Neuron (in vitro differentiated cells): ENCODE results near the gene MPRIP.

Experiments
- H2AFZ ChIP-seq: one replicate; pipeline ENCODE4 v1.6.1; 2013; ENCODE audit warnings: low read depth, mild to moderate bottlenecking, inconsistent platforms, low read length, moderate library complexity
- H3K27me3 ChIP-seq: one replicate; pipeline ENCODE4 v1.6.1; 2013; ENCODE audit warnings: low read length; ENCODE audit not compliant: insufficient read depth
- H3K36me3 ChIP-seq: one replicate; pipeline ENCODE4 v1.6.1; 2013; ENCODE audit warnings: low read length; ENCODE audit not compliant: insufficient read depth
- H3K4me1 ChIP-seq: one replicate; pipeline ENCODE4 v1.6.1; 2013; ENCODE audit warnings: low read length; ENCODE audit not compliant: insufficient read depth
- H3K4me3 ChIP-seq: 2 replicates; pipeline ENCODE4 v1.5.1; 2013; ENCODE audit warnings: mild to moderate bottlenecking, low read length, moderate library complexity
- H3K9me3 ChIP-seq: one replicate; pipeline ENCODE4 v1.6.1; 2013; ENCODE audit warnings: low read length

MPRIP gene

DNA sequence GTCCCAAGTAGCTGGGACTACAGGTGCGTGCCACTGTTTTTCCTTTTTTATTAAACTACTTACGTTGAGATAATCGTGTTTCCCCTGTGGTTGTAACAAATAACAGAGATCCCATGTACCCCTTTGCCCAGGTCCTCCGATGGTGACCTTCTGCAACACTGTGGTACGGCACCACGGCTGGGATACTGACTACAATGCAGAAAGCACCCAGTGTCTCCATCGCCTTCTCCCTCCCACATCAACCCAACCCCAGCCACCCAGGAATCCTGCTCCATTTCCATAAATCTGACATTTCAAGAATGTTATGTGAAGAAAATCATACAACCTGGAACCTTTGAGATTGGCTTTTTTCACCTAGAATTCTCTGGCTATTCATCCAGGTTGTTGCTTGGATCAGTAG, 22.1 kb downstream of the MPRIP start:
- Histone ChIP-seq H3K27me3 (no peaks in the 10 kb centered on the region), H3K36me3 (peaks cover 5% of the 10 kb centered on the region), H3K9me3 (no peaks in the 10 kb centered on the region), H3K4me1 (no peaks in the 10 kb centered on the region), H2AFZ (no peak overlapping the region), H3K4me3 (no peak overlapping the region)

DNA sequence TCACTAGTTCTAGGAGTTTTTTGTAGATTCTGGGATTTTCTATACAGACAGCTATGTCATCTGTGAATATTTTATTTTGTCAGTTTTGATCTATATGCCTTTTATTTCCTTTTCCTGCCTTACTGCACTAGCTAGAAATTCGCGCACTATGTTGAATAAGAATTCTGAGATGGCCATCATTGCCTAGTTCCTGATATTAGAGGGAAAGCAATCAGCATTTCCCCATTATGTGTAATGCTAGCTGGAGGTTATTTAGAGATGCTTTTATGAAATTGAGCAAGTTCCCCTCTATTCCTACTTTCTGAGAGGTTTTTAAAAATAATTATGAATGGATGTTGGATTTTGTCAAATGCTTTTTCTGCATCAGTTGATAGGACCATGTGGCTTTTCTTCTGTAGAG, 23.8 kb downstream of the MPRIP start:
- Histone ChIP-seq H3K4me3 (no peak overlapping the region), H3K36me3 (peaks cover 3% of the 10 kb centered on the region), H3K9me3 (peaks cover 5% of the 10 kb centered on the region), H3K27me3 (no peaks in the 10 kb centered on the region), H2AFZ (no peak overlapping the region), H3K4me1 (no peaks in the 10 kb centered on the region)

DNA sequence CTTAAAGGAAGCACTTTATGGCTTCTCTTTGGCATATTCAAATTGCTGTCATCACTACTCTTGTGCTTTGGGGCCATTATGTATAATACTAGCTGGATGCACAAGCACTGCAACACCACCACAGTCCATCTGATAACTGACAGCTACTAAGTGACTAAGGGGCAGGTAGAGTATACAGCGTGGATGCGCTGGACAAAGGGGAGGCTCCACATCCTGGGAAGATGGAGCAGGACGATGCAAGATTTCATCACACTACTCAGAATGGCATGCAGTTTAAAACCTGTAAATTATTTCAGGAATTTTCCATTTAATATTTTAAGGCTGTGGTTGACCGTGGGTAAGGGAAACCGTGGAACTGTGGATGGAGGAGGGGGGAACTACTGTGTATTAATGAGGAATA, 25.0 kb downstream of the MPRIP start:
- Histone ChIP-seq H3K27me3 (no peaks in the 10 kb centered on the region), H3K4me3 (no peak overlapping the region), H2AFZ (no peak overlapping the region), H3K4me1 (no peaks in the 10 kb centered on the region), H3K9me3 (peaks cover 5% of the 10 kb centered on the region), H3K36me3 (peaks cover 5% of the 10 kb centered on the region)

DNA sequence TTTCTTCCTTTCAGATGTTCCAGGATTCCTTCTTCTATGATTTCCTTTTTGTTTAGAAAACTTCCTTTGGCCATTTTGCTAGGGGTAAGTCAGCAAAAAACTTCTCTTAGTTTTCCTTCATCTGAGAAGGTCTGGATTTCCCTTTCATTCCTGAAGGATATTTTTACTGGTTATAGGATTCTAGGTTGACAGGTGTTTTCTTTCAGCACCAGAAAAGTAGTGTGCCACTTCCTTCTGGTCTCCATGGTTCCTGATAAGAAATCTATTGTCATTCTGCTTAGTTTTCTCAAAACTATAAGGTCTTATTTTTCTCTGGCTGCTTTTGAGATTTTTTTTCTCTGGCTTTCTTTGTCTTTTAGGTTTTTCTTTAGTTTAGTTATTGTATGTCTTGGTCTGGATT, 27.6 kb downstream of the MPRIP start:
- H3K27me3 ChIP-seq: no peaks in the 10 kb centered on the region
- peaks cover 5% of the 10 kb centered on the region for H3K9me3 ChIP-seq
- peaks cover 8% of the 10 kb centered on the region for H3K36me3 ChIP-seq
- H3K4me1 ChIP-seq: no peaks in the 10 kb centered on the region
- H2AFZ ChIP-seq: no peak overlapping the region
- H3K4me3 ChIP-seq: no peak overlapping the region

DNA sequence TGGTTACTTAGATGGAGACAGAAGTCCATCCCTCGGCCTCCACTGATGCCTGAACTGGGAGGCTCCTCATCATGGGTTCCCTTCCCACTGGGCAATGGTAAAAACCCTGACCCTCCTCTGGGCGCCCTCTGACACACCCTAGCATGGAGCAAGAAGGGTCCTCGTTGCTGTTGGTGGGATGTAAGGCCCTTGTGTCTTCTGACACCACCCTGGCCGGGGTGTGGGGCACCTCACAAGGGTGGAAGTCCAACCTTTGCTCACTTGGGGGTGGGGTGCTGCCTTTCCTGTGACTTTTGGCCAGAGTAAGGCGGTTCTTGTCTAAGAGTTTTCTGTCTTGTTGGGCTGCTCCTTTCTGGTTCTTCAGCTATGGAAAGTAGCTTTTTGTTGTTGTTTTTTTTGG, 28.7 kb downstream of the MPRIP start:
- no peak overlapping the region for H3K4me3 ChIP-seq
- peaks cover 8% of the 10 kb centered on the region for H3K36me3 ChIP-seq
- H3K4me1 ChIP-seq: peaks cover 4% of the 10 kb centered on the region
- H3K9me3 ChIP-seq: peaks cover 5% of the 10 kb centered on the region
- H2AFZ ChIP-seq: no peak overlapping the region
- H3K27me3 ChIP-seq: no peaks in the 10 kb centered on the region

DNA sequence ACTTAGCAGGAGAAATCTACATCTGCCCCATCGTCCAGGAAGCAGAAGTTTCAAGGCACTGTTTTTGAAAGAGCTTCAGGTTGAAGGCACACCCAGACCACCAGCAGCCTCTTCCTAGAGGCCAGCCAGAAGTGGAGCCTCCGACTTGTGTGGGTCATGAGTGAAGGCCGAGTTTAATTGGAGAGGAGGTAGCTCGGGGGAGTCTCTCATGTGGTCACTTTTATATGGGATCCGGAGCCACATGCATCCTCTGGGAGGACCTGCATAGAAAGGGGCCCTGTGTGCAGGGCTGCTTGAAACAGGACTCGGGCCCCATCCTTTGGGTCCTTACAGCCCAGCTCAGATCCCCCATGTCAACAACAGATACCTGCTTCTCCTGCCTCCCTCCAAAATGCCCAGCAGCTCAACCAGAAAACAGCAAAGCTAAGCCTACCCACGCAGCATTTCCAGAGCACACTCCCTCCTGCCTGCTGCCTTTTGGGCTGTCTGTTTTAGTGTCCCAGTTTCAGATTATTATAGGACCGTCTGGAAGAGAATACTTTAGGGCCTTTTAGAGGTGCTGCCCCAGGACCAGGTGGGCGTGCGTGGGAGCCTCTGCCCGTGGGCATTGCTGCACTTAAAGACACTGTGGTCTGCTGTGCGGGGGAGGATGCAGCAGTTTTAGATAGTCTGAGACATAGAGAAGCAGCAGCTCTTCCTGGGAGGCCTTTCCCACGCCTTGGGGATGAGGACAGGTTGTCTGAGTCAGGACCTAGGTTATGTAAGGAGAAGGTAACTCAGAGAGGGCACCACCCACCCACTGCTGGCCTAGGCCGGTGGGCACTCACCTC, 29.5 kb downstream of the MPRIP start:
- Histone ChIP-seq H3K4me1 (peaks cover 4% of the 10 kb centered on the region), H3K9me3 (peaks cover 5% of the 10 kb centered on the region), H3K27me3 (no peaks in the 10 kb centered on the region), H3K36me3 (peaks cover 11% of the 10 kb centered on the region), H2AFZ (no peak overlapping the region), H3K4me3 (no peak overlapping the region)

DNA sequence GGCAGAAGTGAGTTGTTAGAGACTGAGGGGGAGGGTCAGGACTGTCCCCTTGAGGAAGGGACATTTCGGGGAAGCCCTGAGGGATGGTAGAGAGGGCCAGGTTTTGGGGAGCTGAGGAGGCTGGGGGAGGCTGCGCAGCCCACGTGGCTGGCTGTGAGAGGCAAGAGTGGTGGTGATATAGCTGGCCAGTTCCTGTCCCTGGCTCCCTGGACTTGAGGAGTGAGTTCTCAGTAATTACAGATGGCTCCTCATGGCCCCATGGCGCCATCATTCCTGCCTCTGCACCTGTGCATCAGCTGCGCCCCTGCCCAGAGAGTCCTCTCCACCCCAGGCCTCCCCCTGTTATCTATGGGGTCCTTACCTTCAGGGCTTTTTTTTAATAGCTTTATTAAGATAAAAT, 30.3 kb downstream of the MPRIP start:
- H3K4me3 ChIP-seq: no peak overlapping the region
- no peak overlapping the region for H2AFZ ChIP-seq
- peaks cover 17% of the 10 kb centered on the region for H3K36me3 ChIP-seq
- peaks cover 4% of the 10 kb centered on the region for H3K4me1 ChIP-seq
- no peaks in the 10 kb centered on the region for H3K27me3 ChIP-seq
- H3K9me3 ChIP-seq: peaks cover 5% of the 10 kb centered on the region

DNA sequence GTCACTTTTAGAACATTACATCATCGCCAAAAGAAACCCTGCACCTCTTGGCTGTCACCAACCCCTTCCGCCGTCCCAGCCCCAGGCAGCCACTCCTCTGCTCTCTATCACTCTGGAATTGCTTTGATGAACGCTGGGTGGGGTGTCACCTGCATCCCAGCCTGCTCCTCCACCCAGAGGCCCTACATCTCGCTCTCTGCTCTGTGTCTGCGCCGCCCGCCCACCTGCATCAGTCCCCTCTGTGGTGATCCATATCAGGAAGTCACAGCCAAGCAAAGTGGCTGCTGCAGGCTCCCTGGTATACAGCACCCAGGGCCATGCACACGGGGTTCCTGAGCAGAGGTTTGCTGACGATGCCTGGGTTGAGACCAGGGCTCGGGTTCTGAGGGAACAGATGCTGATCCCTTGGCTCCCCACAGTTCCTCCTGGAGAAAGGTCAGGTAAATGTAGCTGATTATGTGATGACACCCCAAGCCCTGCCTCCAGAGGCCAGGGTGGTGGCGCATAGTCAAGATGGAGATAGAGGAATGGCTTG, 30.8 kb downstream of the MPRIP start:
- Histone ChIP-seq H3K4me1 (peaks cover 4% of the 10 kb centered on the region), H3K4me3 (no peak overlapping the region), H2AFZ (no peak overlapping the region), H3K9me3 (peaks cover 5% of the 10 kb centered on the region), H3K36me3 (peaks cover 22% of the 10 kb centered on the region), H3K27me3 (no peaks in the 10 kb centered on the region)

DNA sequence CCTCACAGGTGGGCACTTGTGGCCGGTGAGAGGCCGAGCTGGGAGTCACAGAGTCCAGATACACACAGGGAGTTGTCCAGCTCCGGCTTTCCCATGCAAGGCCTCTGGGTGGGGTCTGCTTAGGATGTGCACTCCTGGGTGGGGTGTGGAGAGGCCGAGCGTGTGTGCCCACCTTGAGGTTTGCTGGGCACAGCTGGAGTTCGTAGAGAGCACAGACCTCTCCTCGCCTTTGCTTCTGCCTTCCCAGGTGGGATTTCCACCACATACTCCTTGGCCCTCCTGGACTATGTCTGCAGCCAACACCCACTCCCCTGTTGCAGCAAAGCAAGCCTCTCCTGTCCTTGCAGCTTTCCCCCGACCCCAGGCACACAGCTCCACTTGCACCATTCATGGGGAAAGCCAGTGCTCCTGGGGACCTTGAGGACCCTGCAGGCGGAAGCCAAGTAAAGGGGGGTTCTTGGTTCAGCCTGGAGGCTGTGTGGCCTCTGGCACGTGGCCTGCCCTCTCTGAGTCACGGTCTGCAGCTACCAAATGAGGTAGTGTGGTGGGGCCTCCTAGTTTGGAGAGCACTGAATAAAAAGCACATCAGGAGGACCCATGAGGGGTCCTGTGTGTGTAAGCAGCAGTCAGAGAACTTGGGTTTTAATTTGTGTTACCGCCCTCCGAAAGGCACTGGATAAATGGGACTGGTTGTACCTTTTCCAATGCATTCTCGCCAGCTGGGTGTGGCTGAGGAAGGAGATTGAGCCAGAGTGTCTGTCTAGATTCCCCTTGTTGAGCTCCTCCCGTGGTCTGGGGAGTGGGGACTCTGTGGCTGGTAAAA, 31.5 kb downstream of the MPRIP start:
- no peaks in the 10 kb centered on the region for H3K27me3 ChIP-seq
- H3K4me3 ChIP-seq: no peak overlapping the region
- peaks cover 29% of the 10 kb centered on the region for H3K36me3 ChIP-seq
- no peak overlapping the region for H2AFZ ChIP-seq
- H3K4me1 ChIP-seq: peaks cover 4% of the 10 kb centered on the region
- peaks cover 5% of the 10 kb centered on the region for H3K9me3 ChIP-seq

DNA sequence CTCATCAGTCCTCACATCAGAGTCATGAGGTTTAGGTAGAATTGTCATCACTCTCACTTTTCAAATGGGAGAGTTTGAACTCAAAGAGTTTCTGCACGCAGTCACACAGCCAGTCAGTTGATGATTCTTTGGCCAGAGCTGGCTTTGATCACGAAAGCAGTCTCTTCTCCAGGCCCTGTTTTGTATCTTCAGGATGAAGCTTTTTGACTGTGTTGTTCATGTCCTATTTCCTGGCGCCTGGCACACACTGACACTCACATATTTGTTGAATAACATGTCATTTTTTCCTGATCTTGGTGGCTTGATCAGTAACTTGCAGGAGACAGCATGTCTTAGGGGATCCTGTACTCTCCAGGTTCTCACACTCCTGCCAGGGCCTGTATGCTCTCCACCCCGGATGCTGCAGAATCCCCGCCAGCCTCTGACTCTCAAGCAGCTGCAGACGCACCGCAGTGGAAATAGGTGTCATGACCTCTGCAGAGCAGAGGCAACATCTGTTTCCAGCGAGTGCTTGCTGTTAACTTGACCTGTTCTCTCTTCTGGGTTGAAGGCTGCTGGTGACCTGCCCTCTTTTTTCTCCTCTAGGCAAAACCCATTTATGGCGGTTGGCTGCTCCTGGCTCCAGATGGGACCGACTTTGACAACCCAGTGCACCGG, 33.0 kb downstream of the MPRIP start:
- H3K36me3 ChIP-seq: peaks cover 29% of the 10 kb centered on the region
- peaks cover 3% of the 10 kb centered on the region for H3K9me3 ChIP-seq
- H2AFZ ChIP-seq: no peak overlapping the region
- no peaks in the 10 kb centered on the region for H3K27me3 ChIP-seq
- no peak overlapping the region for H3K4me3 ChIP-seq
- H3K4me1 ChIP-seq: peaks cover 4% of the 10 kb centered on the region

DNA sequence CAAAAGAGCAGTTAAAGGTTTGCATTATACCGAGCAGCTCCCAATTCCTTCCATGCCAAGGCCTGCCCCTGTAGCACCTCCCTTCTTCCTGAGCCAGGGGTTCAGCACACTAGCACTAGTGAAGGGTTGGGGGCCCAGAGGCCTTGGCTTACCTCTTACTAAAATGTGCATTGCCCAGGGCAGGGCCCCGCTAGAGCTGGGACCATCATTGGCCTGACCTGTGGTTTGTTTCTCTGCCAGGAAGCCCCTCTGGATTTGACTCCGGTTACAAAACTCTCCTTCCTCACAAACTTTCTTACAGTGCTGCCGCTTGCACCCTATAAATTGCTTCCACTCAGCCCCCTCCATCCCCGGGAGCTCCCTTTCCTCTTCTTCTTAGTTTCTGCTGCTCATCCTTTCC, 33.8 kb downstream of the MPRIP start:
- H3K9me3 ChIP-seq: no peaks in the 10 kb centered on the region
- no peaks in the 10 kb centered on the region for H3K27me3 ChIP-seq
- no peak overlapping the region for H3K4me3 ChIP-seq
- H3K36me3 ChIP-seq: peaks cover 34% of the 10 kb centered on the region
- H3K4me1 ChIP-seq: peaks cover 4% of the 10 kb centered on the region
- no peak overlapping the region for H2AFZ ChIP-seq

DNA sequence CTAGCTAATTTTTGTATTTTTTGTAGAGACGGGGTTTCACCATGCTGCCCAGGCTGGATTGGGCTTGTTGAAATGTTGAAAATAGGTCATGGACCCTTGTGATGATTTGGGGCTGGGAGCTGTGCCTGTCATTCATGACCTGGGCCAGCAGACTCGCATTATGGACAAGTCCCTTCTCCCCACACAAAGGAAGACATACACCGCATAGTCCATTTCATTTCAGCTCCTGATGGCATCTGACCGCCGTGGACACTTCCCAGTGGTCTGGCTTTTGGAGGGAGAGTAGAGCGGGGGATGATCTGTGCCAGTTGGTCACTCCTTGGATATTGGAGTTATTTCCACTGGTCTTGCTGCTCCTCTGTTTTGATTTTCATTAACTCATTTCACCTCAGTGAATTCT, 34.8 kb downstream of the MPRIP start:
- H3K9me3 ChIP-seq: no peaks in the 10 kb centered on the region
- H2AFZ ChIP-seq: no peak overlapping the region
- H3K4me3 ChIP-seq: no peak overlapping the region
- H3K4me1 ChIP-seq: peaks cover 4% of the 10 kb centered on the region
- H3K27me3 ChIP-seq: no peaks in the 10 kb centered on the region
- peaks cover 31% of the 10 kb centered on the region for H3K36me3 ChIP-seq
